SU-DHL-6 (cell line): Measurements from ENCODE around the gene WDTC1.

Experiments
- H2AFZ ChIP-seq: fragments of 200-600 bp; sonication (generic); 2 replicates; pipeline ENCODE4 v1.6.1; 2014; ENCODE audit warnings: low read depth, mild to moderate bottlenecking, moderate library complexity, mixed read lengths, antibody characterized with exemption, low read length; ENCODE audit not compliant: severe bottlenecking
- H3F3A ChIP-seq: fragments of 200-600 bp; shearing (Covaris generic); 2 replicates; pipeline ENCODE4 v1.6.0; 2016; ENCODE audit warnings: antibody characterized with exemption, mild to moderate bottlenecking; ENCODE audit not compliant: insufficient read depth
- H3K27ac ChIP-seq: fragments of 200-600 bp; sonication (generic); 2 replicates; pipeline ENCODE4 v1.5.1; 2016; ENCODE audit warnings: low read depth, mild to moderate bottlenecking, low read length, moderate library complexity, mixed read lengths
- H3K27me3 ChIP-seq: fragments of 200-600 bp; sonication (generic), shearing (Covaris generic); 2 replicates; pipeline ENCODE4 v1.6.0; 2014; ENCODE audit warnings: mild to moderate bottlenecking, low read length
- H3K36me3 ChIP-seq: fragments of 200-600 bp; sonication (generic); 2 replicates; pipeline ENCODE4 v1.6.1; 2014; ENCODE audit warnings: mild to moderate bottlenecking, low read length, mixed read lengths
- H3K4me2 ChIP-seq: fragments of 300-600, 200-600 bp; shearing (Covaris generic), sonication (generic); 2 replicates; pipeline ENCODE4 v1.6.0; 2014; ENCODE audit warnings: low read length, low read depth, mild to moderate bottlenecking; ENCODE audit not compliant: poor library complexity, severe bottlenecking
- H3K4me3 ChIP-seq: fragments of 200-600 bp; sonication (generic); 2 replicates; pipeline ENCODE4 v1.5.1; 2014; ENCODE audit warnings: antibody characterized with exemption, low read length, mild to moderate bottlenecking, mixed read lengths; ENCODE audit not compliant: insufficient read depth, poor library complexity, severe bottlenecking
- H3K79me2 ChIP-seq: fragments of 200-600 bp; sonication (generic); 2 replicates; pipeline ENCODE4 v1.6.1; 2014; ENCODE audit warnings: mild to moderate bottlenecking, low read length, moderate library complexity; ENCODE audit not compliant: insufficient read depth
- H3K9ac ChIP-seq: fragments of 200-600 bp; sonication (generic); 2 replicates; pipeline ENCODE4 v1.7.0; 2014; ENCODE audit warnings: mild to moderate bottlenecking, low read length
- H3K9me2 ChIP-seq: fragments of 200-600 bp; sonication (generic); replicated peaks from 2 replicates; pipeline ENCODE4 v1.6.1; 2014; ENCODE audit warnings: low read length; ENCODE audit not compliant: insufficient read depth
- H3K9me3 ChIP-seq: fragments of 200-600 bp; sonication (generic); 2 replicates; pipeline ENCODE4 v1.6.1; 2014; ENCODE audit warnings: low read length, mixed read lengths; ENCODE audit not compliant: insufficient read depth
- H4K20me1 ChIP-seq: fragments of 200-600 bp; sonication (generic); 2 replicates; pipeline ENCODE4 v1.6.1; 2014; ENCODE audit warnings: low read depth, mild to moderate bottlenecking, antibody characterized with exemption, low read length, moderate library complexity, mixed read lengths
- CTCF ChIP-seq: fragments of 200-600 bp; sonication (generic); IDR thresholded peaks from one replicate; pipeline ENCODE4 v1.5.1; 2017; ENCODE audit warnings: antibody characterized with exemption, mild to moderate bottlenecking, low read length, moderate library complexity; ENCODE audit not compliant: insufficient read depth, poor library complexity, severe bottlenecking
- EZH2phosphoT487 ChIP-seq: fragments of 200-600 bp; sonication (generic), shearing (Covaris generic); conservative IDR thresholded peaks from 2 replicates; pipeline ENCODE4 v1.6.1; 2018; ENCODE audit warnings: mild to moderate bottlenecking, antibody characterized with exemption, low read length, moderate library complexity, mixed read lengths

The WDTC1 gene

DNA sequence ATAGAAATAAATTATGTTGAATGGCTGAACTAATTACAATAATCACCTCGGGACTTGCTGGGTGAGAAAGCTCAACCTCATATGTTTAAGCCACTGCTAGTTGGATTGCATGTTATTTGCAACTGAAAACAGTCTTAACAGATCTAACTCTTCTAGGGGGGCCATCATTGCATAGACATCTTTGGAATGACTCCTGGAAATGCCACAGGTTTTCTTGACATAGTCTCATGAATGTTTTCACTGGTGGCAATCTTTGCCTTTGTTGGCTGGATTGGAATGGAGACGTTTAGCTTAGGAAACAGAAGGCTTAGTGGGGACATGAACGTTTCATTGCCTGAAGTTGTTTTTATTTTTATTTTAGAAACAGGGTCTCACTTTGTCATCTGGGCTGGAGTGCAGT is 8.8 kb upstream of the WDTC1 start:
- no peak overlapping the region for H3K27ac ChIP-seq
- H4K20me1 ChIP-seq: no peaks in the 10 kb centered on the region
- H3K27me3 ChIP-seq: no peaks in the 10 kb centered on the region
- H3K9me3 ChIP-seq: no peaks in the 10 kb centered on the region
- H3K9ac ChIP-seq: no peak overlapping the region
- H3K9me2 ChIP-seq: no peaks in the 10 kb centered on the region
- no peaks in the 10 kb centered on the region for H3K79me2 ChIP-seq
- no peak overlapping the region for H3K4me3 ChIP-seq
- no peaks in the 10 kb centered on the region for H3F3A ChIP-seq
- no peak overlapping the region for H3K4me2 ChIP-seq
- no peak overlapping the region for H2AFZ ChIP-seq
- H3K36me3 ChIP-seq: no peaks in the 10 kb centered on the region
- no peak for TF ChIP-seq EZH2phosphoT487
- no peak for TF ChIP-seq CTCF

DNA sequence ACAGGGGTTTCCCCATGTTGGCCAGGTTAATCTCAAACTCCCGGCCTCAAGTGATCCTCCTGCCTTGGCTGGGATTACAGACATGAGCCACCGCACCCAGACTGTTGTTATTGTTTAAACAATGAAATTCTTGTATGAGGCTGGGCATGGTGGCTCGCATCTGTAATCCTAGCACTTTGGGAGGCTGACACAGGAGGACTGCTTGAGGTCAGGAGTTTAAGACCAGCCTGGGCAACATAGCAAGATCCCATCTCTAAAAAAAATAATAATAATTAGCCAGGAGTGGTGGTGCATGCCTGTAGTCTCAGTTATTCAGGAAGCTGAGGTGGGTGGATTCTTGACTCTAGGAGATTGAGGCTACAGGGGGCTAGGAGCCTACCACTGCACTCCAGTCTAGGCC is 6.7 kb upstream of the WDTC1 start:
- no peaks in the 10 kb centered on the region for H3K9me3 ChIP-seq
- H3K27ac ChIP-seq: no peak overlapping the region
- H3K36me3 ChIP-seq: no peaks in the 10 kb centered on the region
- H3K27me3 ChIP-seq: no peaks in the 10 kb centered on the region
- H3K4me3 ChIP-seq: no peak overlapping the region
- no peaks in the 10 kb centered on the region for H3K9me2 ChIP-seq
- H2AFZ ChIP-seq: no peak overlapping the region
- no peak overlapping the region for H3K9ac ChIP-seq
- no peaks in the 10 kb centered on the region for H3K79me2 ChIP-seq
- H3F3A ChIP-seq: no peaks in the 10 kb centered on the region
- TF ChIP-seq CTCF (no peak), EZH2phosphoT487 (no peak)
- H3K4me2 ChIP-seq: no peak overlapping the region
- no peaks in the 10 kb centered on the region for H4K20me1 ChIP-seq

GRCh38 chr1:27233667-27234048 is 774 bp upstream of the WDTC1 start:
- Histone ChIP-seq H3K9ac (peak overlapping the region; percentile 60), H3K27ac (no peak overlapping the region), H3F3A (peaks cover 4% of the 10 kb centered on the region), H3K9me3 (no peaks in the 10 kb centered on the region), H3K9me2 (no peaks in the 10 kb centered on the region), H3K4me3 (peak overlapping the region; percentile 56), H3K36me3 (no peaks in the 10 kb centered on the region), H4K20me1 (no peaks in the 10 kb centered on the region), H2AFZ (peak overlapping the region; percentile 97), H3K79me2 (peaks cover 32% of the 10 kb centered on the region), H3K4me2 (peak overlapping the region; percentile 88), H3K27me3 (no peaks in the 10 kb centered on the region)
- TF ChIP-seq CTCF (no peak), EZH2phosphoT487 (no peak)
